HCT116 (cell line): ENCODE measurements around the gene SLCO2A1. TPM values are rescaled to one million over a fixed set of nuclear protein-coding genes. Genes with fewer than 3 reads are reported as not detected.

Experiments
- ATAC-seq: fragments of 200-7000 bp; cut with Tn5 transposase; 2 replicates; pipeline ENCODE4 v1.9.1; 2020; ENCODE audit warnings: mild to moderate bottlenecking, moderate library complexity
- BruUV-seq: library from RNA; stranded (reverse); fragments of 400-500 nt; replicated peaks from 2 replicates; lab custom pipeline; 2021; lab: Mats Ljungman, UMichigan
- CTCF ChIA-PET: fragments of 300-600 bp; sonication (Branson Sonifier 250); formaldehyde crosslinking; loops from one replicate; lab custom pipeline; 2021; ENCODE audit warnings: antibody characterized with exemption; lab: Charles Lee
- POLR2A ChIA-PET: fragments of 300-600, 350-600 bp; sonication (Branson Sonifier 250); formaldehyde crosslinking; loops from one replicate; lab custom pipeline; 2021; ENCODE audit warnings: antibody characterized with exemption; lab: Charles Lee
- RAD21 ChIA-PET, 2 experiments: fragments of 300-600 bp; sonication (Branson Sonifier 250); formaldehyde crosslinking; loops; one replicate each; lab custom pipeline; 2023; ENCODE audit warnings: low total read pairs in 2 of 2; ENCODE audit not compliant: uncharacterized antibody in 2 of 2, unreplicated experiment in 2 of 2, low non-redundant PET in 1 of 2; lab: Charles Lee
- DNase-seq: peaks from one replicate; pipeline ENCODE4 v3.0.0-alpha.2; 2010; ENCODE audit warnings: low read depth, low spot score
- H2AFZ ChIP-seq: fragments of 200-600 bp; shearing (Covaris generic), sonication (generic); 2 replicates; pipeline ENCODE4 v1.6.1; 2017; ENCODE audit warnings: low read depth, mixed run types, mixed read lengths, antibody characterized with exemption, low read length; ENCODE audit not compliant: poor library complexity, severe bottlenecking
- H3K27ac ChIP-seq: 2 replicates; pipeline ENCODE4 v1.5.1; 2012; ENCODE audit warnings: low read depth, low read length
- H3K27me3 ChIP-seq: fragments of 200-600 bp; sonication (generic); 2 replicates; pipeline ENCODE4 v1.6.1; 2016; ENCODE audit warnings: mixed run types, low read length, mixed read lengths; ENCODE audit not compliant: insufficient read depth
- H3K36me3 ChIP-seq, 2 experiments: fragments of 200-500 bp in 1 of 2; fragments of 200-600 bp in 1 of 2; sonication (Bioruptor generic) in 1 of 2; sonication (generic) in 1 of 2; 2 replicates each; pipeline versions ENCODE4 v1.5.1 to v1.6.1; 2014 to 2016; ENCODE audit warnings: low read length in 2 of 2, inconsistent platforms in 1 of 2, mixed read lengths in 1 of 2, mixed run types in 1 of 2; ENCODE audit not compliant: insufficient read depth in 2 of 2, control insufficient read depth in 1 of 2
- H3K4me1 ChIP-seq, 2 experiments: fragments of 200-600 bp in 1 of 2; sonication (generic) in 1 of 2; 2 replicates each; pipeline versions ENCODE4 v1.5.1 to v1.6.1; 2012 to 2017; ENCODE audit warnings: low read length in 2 of 2, inconsistent platforms in 1 of 2, mild to moderate bottlenecking in 1 of 2, mixed read lengths in 1 of 2, mixed run types in 1 of 2, moderate library complexity in 1 of 2; ENCODE audit not compliant: insufficient read depth in 2 of 2, control insufficient read depth in 1 of 2
- H3K4me2 ChIP-seq: fragments of 200-600 bp; sonication (generic); 2 replicates; pipeline ENCODE4 v1.6.1; 2017; ENCODE audit warnings: mixed run types, low read length, mixed read lengths
- H3K4me3 ChIP-seq, 2 experiments: fragments of 200-600 bp in 1 of 2; sonication (generic) in 1 of 2; replicated peaks in 1 of 2; 2 replicates each; pipeline ENCODE4 v1.5.1; 2011 to 2016; ENCODE audit warnings: low read length in 2 of 2, control low read depth in 1 of 2, low read depth in 1 of 2, mild to moderate bottlenecking in 1 of 2, mixed read lengths in 1 of 2, mixed run types in 1 of 2
- H3K79me2 ChIP-seq: fragments of 200-600 bp; sonication (generic); 2 replicates; pipeline ENCODE4 v1.6.1; 2017; ENCODE audit warnings: mild to moderate bottlenecking, mixed run types, low read length, moderate library complexity, mixed read lengths; ENCODE audit not compliant: insufficient read depth
- H3K9ac ChIP-seq: fragments of 200-600 bp; sonication (generic); 2 replicates; pipeline ENCODE4 v1.6.1; 2016; ENCODE audit warnings: low read length, mixed read lengths
- H3K9me2 ChIP-seq: fragments of 200-600 bp; sonication (generic), shearing (Covaris generic); 2 replicates; pipeline ENCODE4 v1.6.1; 2017; ENCODE audit warnings: mixed run types, mild to moderate bottlenecking, moderate library complexity; ENCODE audit not compliant: insufficient read depth
- H3K9me3 ChIP-seq, 2 experiments: fragments of 200-500 bp in 1 of 2; fragments of 200-600 bp in 1 of 2; sonication (Bioruptor generic) in 1 of 2; sonication (generic) in 1 of 2; 2 replicates each; pipeline ENCODE4 v1.6.1; 2014 to 2017; ENCODE audit warnings: low read length in 2 of 2, mixed read lengths in 2 of 2, inconsistent platforms in 1 of 2, low read depth in 1 of 2, mild to moderate bottlenecking in 1 of 2, mixed run types in 1 of 2, moderate library complexity in 1 of 2; ENCODE audit not compliant: control insufficient read depth in 1 of 2, insufficient read depth in 1 of 2
- H4K20me1 ChIP-seq: fragments of 200-600 bp; sonication (generic), shearing (Covaris generic); 2 replicates; pipeline ENCODE4 v1.6.1; 2017; ENCODE audit warnings: mixed run types, mild to moderate bottlenecking, moderate library complexity; ENCODE audit not compliant: insufficient read depth
- ATF3 ChIP-seq: IDR thresholded peaks from 2 replicates; pipeline ENCODE4 v1.6.1; 2012
- CTCF ChIP-seq, 3 experiments: fragments of 200-600 bp in 1 of 3; sonication (generic) in 1 of 3; IDR thresholded peaks in 2 of 3; conservative IDR thresholded peaks in 1 of 3; 2 replicates each; pipeline ENCODE4 v1.5.1; 2012 to 2017; ENCODE audit warnings: low read depth in 2 of 3, low read length in 2 of 3, antibody characterized with exemption in 1 of 3, borderline replicate concordance in 1 of 3, control low read depth in 1 of 3, mild to moderate bottlenecking in 1 of 3, mixed read lengths in 1 of 3, mixed run types in 1 of 3, moderate library complexity in 1 of 3; ENCODE audit not compliant: insufficient read depth in 1 of 3
- EGR1 ChIP-seq: IDR thresholded peaks from 2 replicates; pipeline ENCODE4 v1.6.1; 2012; ENCODE audit warnings: low read depth
- ELF1 ChIP-seq: IDR thresholded peaks from 2 replicates; pipeline ENCODE4 v1.6.1; 2012; ENCODE audit warnings: low read depth, borderline replicate concordance
- RAD21 ChIP-seq: IDR thresholded peaks from 2 replicates; pipeline ENCODE4 v1.6.1; 2012; ENCODE audit warnings: low read depth, mild to moderate bottlenecking
- intact Hi-C: fragments of 100-400 bp; cut with micrococcal nuclease; formaldehyde crosslinking; loops from 2 replicates; pipeline ENCODE4 v1.10.0; 2022
- total RNA-seq: library from RNA; stranded (reverse); gene quantifications from one replicate; pipeline ENCODE4 v1.2.1, GENCODE V29; 2021; ENCODE audit not compliant: unreplicated experiment

The SLCO2A1 gene
- total RNA-seq, 1 experiment from 2014 or later = 0.52 TPM

GRCh38 chr3:133927540-133928066 lies 102.1 kb downstream of the SLCO2A1 start:
- RAD21 ChIA-PET = no interaction called here
- Histone ChIP-seq H3K27ac (no peak overlapping the region), H4K20me1 (no peaks in the 10 kb centered on the region), H3K9ac (no peak overlapping the region), H3K4me3 (peak overlapping the region in 1 of 2 experiments; percentile 16; a peak in 1 of 4 replicates), H3K79me2 (no peaks in the 10 kb centered on the region), H3K4me2 (peak overlapping the region; percentile 59), H3K9me2 (no peaks in the 10 kb centered on the region), H3K9me3 (no peaks in the 10 kb centered on the region), H3K27me3 (no peaks in the 10 kb centered on the region; the same call in 1 of the 2 replicates), H3K36me3 (no peaks in the 10 kb centered on the region), H2AFZ (peak overlapping the region; percentile 88), H3K4me1 (peaks cover 0 to 9% of the 10 kb centered on the region in 2 experiments; a peak in 2 of 4 replicates)
- ATAC-seq (peak; percentile 85), DNase-seq (no peak)
- TF ChIP-seq ELF1 = no peak
- TF ChIP-seq RAD21 = peak; percentile 61
- peak; percentile 72 for TF ChIP-seq EGR1
- TF ChIP-seq CTCF (IDR thresholded peaks at IDR 0.05 in 2 of 3, conservative IDR thresholded peaks at IDR 0.05 in 1 of 3; ENCODE audit: borderline replicate concordance in 1 of 3, insufficient read depth in 1 of 3, low read depth in 2 of 3, low read length in 2 of 3) = peak; percentile 12 to 68 (median 62); a peak in 4 of 6 replicates
- no peak for TF ChIP-seq ATF3
- intact Hi-C loops = loop anchor here (2.0 to 10.0 kb wide), 3 partner anchors 109 to 1195 kb away; no protein-coding TSS in a partner anchor
- CTCF ChIA-PET = no interaction called here
- POLR2A ChIA-PET = interaction anchor here (0.6 kb wide), 1 partner anchor 187 kb away, joined by 3 read pairs; no protein-coding TSS in a partner anchor
- BruUV-seq = no TSS peak
